Glomerular endothelial cell (primary cell): ENCODE results near the gene KBTBD13. TPM values are rescaled to one million over a fixed set of nuclear protein-coding genes. Genes with fewer than 3 reads are reported as not detected.

Experiments
- DNase-seq: peaks from one replicate; pipeline ENCODE4 v3.0.0-alpha.2; 2011; ENCODE audit warnings: low read depth, low spot score; ENCODE audit errors: extremely low read depth
- total RNA-seq: library from RNA; depleted of rRNA; stranded (reverse); fragments of >200 nt; gene quantifications from 2 replicates; pipeline ENCODE4 v1.2.3, GENCODE V29; 2015

KBTBD13 gene
- total RNA-seq, 1 donor from 2014 or later: not detected

DNA sequence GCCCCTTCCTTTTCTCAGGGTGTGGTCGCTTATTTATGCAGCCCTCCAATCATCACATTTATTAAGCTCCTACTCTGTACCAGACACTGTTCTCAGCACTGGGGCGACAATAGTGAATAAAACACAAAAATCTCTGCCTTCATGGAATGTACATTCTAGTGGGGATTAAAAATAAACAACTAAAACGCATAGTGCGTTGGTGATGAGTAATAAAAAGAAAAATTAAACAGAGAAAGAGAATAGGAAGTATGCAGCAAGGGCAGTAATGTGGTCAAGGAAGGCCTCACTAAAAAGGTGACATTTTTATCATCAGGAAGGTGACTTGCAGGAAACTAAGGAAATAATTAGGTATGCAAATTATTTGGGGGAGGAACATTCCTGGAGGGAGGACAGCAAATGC lies 26.3 kb upstream of the KBTBD13 start:
- DNase-seq: no peak

DNA sequence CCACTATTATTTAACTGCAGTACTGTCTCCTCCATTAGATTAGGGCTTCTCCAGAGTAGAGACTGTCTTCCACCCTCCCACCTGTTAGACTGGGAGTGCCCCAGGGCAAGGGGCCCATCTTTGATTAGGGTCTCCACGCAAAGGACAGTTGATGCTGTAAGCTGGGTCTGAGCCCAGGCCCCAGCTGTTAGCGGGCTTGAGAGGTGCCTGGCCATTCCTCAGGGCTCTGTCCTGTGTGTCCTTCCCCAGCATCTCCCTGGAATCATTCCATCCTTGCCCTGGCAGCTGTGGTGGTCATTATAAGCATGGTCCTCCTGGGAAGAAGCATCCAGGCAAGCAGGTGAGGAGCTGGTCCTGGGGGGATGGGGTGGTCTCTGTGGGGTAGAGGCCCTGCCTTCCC lies 25.3 kb upstream of the KBTBD13 start:
- no peak for DNase-seq

DNA sequence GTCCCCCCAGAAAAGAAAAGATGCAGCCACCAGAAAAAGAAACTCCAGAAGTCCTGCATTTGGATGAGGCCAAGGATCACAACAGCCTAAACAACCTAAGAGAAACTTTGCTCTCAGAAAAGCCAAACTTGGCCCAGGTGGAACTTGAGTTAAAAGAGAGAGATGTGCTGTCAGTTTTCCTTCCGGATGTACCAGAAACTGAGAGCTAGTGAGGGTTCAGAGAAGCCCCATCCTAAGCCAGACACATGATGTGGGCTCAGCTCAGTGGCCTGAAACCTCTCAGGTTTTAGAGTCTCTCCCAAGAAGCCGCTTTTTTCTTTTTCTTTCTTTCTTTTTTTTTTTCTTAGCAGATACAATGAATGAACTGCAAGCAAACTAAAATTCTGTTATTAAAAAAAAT lies 23.6 kb upstream of the KBTBD13 start:
- no peak for DNase-seq

DNA sequence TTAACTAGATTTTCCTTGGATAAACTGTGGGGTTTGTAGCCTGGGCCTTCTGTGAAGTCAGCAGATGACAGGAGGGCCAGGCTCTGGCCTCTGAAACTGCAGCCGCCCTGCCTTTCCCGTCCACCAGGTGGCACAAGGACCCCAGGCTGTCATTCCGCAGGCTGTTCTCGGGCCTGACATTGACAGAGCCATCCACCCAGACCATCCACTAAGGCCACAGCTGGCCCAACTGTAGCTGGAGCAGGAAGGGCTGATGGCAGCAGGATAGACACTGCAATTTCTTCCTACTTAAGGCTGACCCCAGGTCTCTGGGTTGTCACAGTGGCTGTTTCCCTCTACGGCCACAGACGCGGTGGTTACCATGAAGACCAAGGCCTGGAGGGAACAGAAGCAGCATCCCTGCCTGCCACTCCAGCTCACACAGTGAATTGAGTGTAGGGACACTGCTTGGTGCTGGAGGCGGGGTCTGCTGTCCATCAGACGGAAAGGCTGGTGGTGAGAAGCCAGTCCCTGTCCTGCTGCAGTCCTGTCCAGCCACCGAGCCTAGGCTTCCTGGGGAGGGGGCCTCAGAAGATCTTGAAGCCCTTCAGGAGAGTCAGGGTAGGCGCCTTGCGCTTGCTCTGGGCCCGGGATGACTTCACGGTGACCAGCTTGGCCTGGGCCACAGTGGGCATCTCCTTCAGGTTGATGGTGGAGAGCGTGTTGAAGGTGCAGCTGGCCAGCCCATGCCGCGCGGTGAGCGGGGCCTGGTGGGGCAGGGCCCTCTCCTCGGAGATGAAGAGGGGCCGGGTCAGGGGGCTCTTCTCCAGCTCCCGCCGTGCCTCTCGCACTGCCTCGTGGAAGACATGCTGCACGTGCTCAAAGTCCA lies 22.0 kb upstream of the KBTBD13 start:
- DNase-seq: no peak

DNA sequence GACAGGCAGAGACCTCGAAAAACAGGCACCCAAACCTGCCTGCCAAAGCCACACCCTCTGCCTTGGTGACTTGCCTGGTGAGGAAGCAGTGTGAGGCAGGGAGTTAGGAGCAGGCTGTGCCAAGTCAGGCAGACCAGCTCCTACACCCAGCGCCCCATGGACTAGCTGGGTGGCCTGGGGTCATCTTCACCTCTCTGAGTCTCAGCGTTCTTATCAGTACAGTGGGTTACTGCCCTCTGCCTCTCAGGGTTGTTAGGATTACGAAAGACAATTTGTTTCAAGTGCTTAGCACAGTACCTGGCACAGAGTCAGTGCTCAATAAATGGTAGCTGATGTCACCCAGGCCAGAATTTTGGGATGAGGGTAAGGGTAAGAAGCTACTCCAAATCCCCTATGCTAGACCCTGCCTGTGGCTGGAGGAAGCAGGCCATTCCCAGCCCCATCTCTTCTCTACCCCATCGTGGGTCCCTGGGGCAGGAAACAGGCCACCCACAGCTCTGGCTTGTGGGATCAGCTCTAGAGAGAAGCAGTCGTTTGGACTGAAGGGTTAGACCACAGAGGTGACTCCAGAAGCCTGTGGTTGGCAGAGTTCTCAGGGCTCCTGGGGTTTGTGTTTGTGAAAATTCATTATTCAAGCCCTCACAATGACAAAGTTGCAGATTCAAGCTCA lies 21.2 kb upstream of the KBTBD13 start:
- DNase-seq: no peak

DNA sequence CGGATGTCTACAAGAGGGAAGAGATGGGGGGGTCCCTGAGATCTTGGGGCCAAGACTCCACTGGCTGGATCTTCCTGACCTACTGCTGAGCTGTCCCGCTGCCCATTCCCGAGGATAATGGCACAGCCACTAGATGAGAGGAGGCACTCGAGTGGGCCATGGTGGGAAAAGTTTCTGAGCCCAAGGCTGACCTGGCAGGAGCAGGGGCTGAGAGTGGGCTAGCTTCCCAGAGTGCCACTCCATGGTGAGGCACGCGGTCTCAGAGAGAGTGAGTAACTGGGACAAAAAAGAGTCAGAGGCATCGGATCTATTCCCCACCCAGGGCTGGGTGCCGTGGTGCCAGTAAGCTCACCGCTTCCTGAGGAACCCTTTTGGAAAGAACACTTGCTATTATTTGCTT lies 20.4 kb upstream of the KBTBD13 start:
- no peak for DNase-seq

DNA sequence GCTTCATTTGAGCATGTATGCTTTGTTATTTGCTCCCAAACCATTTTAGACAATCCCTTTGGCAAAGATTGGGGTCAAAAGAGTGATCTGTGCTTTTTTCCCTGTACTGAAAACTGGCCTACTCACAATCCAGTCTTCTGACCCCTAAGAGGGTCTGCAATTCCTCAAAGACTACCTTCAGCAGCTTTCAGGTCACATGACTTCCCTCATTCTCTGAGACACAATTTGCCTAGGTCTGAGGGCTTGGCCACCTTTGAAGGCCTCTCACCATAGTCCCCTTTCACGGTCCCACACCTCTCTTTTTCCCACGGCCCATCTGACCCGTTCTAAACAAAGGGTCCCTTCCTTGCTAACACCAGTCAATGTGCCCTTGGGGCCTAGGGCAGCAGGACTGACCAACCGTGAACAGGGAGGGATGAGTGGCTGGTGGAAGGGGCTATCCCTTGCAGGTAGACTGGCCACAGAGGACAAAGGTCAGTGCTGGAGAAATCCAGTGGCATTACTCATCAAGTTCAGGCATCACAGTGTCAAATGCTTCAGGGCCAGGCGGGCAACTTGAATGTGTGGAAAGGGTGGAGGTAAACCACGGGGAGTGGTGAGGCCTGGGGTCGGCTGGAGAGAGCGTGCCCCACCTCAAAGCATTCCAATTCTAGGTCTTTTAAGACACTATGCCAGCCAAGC lies 19.5 kb upstream of the KBTBD13 start:
- no peak for DNase-seq

DNA sequence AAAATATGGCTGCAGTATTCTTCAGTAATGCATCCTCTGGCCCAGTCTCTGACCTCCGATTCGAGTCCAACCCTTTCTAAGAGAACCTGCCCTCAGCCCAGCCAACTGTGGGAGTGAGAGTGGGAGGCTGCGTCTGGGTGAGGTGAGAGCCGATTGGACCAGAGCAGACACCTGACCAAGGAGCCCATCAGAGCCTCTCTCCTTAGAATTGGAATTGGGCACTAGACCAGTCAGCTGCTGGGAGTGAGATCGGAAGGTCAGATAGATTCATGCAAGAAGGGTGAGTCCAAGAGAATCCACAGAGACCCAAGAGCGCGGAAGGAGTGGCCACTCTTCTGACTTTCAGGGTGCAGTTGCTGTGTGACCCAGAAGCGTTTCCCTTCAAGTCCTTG lies 19.0 kb upstream of the KBTBD13 start:
- no peak for DNase-seq

DNA sequence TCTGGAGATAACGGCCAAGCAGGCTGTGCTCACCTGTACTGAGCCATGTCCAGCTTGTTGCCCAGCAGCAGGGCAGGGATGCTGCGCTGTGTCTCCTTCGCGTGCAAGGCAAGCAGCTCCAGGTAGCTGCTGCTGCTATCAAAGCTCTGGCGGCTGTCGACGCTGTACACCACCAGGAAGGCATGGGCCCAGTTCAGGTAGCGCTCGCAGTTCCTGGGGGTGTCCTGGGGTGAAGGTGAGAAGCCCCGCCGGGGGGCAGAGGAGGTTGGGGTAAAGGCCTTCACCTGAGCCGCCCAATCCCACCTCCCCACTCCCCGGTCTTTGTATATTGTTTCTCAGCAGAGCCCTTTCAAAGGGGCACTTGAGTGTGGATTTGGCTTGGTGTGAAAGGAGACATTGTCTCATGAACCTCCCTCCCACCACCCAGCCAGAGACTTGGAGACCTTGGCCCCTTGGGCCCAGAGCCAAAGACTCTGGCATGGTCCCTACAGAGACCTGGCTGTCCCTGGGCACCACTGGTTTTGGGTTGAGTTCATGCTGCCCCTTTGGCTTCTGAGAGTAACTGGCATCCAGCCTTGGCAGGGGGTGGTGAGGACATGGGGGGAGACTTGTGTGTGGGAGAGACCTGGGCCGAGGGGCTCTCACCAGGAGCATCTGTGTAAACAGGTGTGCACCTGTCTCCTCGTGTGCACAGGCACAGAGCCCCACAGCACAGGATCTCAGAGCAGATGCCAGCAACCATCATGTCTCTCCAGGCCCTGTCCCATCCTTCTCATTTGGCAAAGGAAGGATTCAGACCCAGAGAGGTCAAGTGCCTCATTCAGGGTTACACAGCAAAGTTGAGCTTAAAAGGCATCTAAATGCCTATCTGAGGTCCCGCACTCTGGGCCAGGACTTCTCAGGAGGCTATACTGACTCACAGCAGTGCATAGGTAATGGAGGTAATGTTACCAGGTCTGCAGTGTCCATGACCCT lies 17.9 kb upstream of the KBTBD13 start:
- no peak for DNase-seq

DNA sequence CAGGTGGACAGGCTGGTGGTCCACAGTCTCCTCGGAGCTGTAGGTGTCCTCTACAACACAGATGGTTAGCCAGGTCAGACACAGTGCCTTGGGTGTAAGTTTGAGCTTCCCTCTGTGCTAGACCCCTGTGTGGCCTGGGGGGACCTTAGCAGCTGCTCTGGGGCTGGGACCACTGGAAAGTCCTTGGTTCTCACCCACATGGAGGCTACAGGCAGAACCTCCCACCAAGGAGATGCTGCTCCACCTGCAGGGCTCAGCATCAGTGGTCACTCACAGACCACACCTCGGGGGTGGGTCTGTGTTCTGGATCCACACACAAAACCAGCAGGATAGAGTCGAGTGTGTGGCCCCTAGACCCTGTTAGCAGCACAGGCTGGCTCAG lies 17.2 kb upstream of the KBTBD13 start:
- DNase-seq: no peak

DNA sequence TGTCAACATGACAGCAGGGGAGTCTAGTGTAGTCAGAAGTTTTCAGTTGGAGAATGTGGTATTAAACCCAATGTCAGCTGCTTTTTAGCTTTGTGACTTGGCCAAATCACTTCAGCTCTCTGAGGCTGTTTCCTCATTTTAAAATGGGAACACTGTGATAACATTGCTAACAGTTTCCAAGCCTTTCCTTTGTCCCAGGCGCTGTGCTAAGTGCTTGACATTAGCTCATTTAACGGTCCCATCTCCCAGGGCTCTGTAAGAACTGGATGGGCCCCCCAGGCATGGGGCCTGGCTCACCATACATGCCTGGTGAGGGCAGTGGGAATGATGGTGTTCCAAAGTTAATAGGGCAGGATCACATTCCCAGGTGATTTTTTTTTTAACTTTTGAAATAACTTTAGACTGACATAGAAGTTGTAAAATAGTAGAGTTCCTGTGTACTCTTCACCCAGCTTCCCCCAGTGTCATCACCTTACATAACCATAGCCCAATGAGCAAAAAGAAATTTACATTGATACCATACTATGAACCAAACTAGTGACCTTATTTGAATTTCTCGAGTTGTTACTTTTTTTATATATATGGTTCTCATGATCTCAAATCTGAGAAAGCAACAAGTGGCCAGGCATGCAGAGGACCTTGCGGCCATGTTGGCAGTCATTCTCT lies 16.5 kb upstream of the KBTBD13 start:
- DNase-seq: no peak

DNA sequence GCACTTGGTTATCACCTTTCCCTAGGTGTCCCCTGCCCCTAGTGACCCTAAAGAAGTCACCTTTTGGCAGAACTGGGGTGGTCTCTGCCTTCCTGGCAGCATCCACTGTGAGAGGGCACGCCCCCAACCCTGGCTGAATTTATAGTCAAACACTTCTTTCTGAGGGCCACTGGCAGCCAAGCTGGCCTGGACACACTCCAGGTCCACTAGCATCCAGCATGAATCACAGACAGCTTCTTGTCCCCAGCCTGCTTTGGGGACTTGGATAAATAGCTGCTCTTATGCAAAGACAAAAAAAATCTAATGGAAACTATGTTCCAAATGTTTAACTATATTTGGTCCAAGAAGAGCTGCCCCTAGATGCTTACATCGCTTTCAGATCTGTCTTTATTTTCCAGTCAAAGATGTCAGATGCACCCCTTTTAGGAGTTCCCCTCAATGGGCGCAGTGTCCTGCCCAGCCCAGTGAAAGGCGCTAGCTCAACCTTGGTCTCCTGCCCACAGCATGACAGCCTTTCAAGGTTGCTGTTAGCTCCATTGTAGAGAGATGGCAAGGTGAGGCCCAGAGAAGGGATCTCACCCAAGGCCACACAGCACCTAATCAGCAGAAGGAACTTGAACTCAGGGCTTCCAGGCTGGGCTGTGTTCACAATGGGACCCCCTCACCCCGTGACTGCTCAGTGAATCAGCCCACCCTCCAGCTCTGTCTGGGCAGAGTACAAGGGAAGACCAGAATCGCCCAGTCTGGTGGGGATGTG lies 15.7 kb upstream of the KBTBD13 start:
- DNase-seq: no peak

DNA sequence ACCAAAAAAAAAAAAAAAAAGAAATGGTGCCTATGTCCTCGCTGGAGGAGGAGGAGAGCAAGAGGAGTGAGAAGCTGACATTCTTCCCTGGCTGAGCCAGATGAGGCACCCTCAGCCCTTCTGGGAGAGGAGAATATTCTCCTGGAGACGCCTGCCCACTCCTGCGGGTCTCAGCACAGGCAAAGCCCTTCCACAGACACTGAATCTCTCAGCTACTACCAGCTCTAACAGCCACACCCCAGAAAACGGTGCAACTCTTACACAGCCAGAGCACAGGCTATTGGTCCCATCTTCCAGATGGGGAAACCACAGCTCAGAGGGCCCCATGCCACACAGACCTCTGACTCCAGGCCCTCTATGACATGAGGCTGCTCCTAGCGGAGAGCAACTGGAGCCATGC lies 14.5 kb upstream of the KBTBD13 start:
- no peak for DNase-seq

DNA sequence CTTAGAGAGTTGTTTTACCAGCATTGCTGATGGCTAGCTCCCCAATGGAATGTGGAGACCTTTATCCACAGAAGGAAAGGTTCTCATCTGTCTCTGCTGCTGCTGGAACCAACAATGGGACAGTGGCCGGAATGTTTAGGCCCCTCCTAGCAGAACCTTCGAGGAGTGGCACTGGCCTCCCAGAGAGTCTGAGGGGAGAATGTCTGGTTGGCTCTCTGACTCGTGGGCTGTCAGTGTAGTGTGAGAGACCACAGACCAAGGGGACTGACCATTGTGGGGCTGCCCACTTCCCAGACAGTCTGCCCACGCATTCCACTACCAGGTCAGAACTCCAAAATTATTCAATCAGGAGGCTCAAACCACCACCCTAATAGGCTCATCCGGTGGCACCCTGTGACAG lies 13.8 kb upstream of the KBTBD13 start:
- no peak for DNase-seq

DNA sequence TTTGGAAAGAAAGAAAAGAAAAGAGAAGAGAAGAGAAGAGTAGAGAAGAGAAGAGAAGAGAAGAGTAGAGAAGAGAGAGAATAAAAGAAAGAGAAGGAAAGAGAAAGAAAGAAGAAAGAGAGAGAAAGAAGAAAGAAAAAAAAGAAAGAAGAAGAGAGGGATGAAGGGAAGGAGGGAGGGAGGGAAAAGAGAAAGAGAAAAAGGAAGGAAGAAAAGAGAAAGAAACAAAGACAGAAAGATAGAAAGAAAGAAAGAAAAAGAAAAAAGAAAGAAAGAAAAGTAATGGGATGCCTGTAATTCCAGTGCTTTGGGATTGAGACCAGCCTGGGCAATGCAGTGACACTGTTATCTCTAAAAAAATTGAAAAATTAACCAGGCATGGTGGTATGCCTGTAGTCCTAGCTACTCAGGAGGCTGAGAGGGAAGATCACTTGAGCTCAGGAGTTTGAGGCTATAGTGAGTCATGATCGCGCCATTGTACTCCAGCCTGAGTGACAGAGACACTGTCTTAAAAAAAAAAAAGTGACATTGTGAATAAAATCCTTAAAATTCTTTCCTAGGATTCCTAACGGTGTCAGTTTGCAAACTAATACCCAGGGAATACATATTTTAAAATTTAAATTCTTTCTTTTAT lies 10.4 kb upstream of the KBTBD13 start:
- DNase-seq: no peak

DNA sequence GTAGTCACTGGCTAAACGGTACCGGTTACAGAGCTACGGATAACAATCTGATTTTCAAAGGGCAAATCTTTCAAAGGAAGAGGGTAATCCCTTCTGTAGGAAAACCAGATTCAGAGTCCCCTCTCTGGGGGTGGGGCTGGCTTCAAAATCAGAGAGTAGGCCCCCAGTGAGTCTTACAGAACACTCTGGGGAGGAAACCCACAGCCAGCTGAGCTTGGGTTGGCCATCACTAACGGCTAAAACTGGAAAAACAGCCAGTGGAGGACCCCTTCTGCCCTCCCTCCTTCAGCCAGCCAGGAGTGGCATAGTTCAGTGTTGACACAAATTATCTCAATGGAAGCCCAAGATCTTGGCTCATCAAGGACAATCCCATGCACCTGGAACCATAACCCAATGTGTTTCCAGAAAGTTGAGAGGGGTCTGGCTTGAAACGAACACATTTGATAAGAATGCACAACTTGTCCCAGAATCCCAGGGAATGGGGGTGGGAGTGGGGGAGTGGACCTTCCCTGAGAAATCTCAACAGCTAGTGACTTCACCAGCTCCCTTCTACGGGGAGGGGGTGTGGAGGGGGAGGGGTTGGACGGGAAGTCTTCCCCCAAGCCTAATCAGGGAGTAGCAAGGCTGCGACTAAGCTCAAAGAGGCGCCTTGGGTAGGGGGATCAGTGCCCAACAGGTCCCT lies 9.8 kb upstream of the KBTBD13 start:
- DNase-seq: no peak

DNA sequence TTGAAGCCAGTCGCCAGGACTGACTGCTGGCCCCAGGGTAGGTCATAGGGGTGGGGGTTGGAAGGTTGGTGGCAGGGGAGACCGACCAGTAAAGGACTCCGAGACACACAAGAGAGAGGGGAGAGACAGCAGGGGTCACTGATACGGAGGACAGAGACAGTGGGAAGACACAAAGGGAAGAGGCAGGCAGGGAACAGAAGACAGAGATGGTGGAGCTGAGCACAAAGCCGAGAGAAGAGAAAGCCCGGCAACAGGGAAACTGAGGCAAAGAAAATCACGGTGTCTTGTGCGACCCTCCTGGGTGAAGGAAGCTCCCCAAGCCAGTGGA lies 9.3 kb upstream of the KBTBD13 start:
- DNase-seq: no peak

DNA sequence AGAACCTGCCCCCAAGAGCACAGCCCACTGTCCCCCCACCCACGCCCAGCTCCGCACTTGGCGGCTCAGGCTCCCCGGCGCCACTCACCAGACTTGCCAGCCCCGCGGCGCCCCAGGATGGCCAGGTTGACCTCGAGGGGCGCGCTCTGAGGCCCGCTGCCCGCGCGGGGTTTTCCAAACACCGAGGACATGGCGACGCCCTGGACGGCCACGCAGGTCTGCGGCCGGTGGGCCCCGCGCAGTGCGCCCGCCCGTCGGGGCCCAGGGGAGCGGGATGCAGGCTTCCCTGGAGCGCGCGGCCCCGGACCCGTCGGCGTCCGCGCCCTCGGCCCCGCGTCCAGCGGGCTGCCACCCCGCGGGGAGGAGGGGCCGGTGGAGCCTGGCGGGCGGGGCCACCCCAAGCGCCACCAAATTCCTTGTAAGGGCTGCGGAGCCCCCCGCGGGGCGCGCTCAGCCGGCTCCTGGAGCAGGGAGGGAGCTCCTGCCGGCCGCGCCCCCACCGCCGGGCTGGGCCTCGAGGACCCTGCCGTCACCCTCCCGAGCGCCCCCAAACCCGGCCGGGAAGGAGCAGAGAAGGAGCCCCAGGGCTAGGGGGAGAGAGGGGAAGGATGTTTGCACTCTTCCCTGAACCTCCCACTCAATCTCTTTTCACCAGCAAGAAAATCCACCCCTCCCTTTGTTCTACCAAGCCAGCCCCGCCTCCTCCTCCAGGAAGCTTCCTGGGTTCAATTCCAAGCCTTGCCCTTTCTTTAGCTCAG lies 8.7 kb upstream of the KBTBD13 start, which contains the start of gene RASL12:
RASL12 (minus strand) TSS at position 347 of the 758 bp plus-strand sequence; CDS start at position 191, 156 bp downstream.
- DNase-seq: no peak
